HEK293T (cell line): ENCODE results near the gene KRT35.

Experiments used
- ARNT ChIP-seq: fragments of 450-650 bp; IDR thresholded peaks from 2 replicates; pipeline ENCODE4 v1.6.1; 2017; ENCODE audit warnings: mild to moderate bottlenecking
- BHLHE40 ChIP-seq: fragments of 450-650 bp; IDR thresholded peaks from 2 replicates; pipeline ENCODE4 v1.6.1; 2016; ENCODE audit warnings: mild to moderate bottlenecking, moderate library complexity, borderline replicate concordance
- ELF4 ChIP-seq: fragments of 450-650 bp; IDR thresholded peaks from 2 replicates; pipeline ENCODE4 v1.6.1; 2017; ENCODE audit warnings: antibody characterized with exemption
- FOXK2 ChIP-seq: fragments of 450-650 bp; IDR thresholded peaks from 2 replicates; pipeline ENCODE4 v1.6.1; 2016; ENCODE audit warnings: mild to moderate bottlenecking
- FOXM1 ChIP-seq: fragments of 450-650 bp; IDR thresholded peaks from 2 replicates; pipeline ENCODE4 v1.6.1; 2017; ENCODE audit warnings: mild to moderate bottlenecking, borderline replicate concordance
- L3MBTL2 ChIP-seq: fragments of 450-650 bp; conservative IDR thresholded peaks from 2 replicates; pipeline ENCODE4 v1.6.1; 2016; ENCODE audit warnings: mild to moderate bottlenecking
- LEF1 ChIP-seq: fragments of 450-650 bp; IDR thresholded peaks from 2 replicates; pipeline ENCODE4 v1.6.1; 2017; ENCODE audit warnings: mild to moderate bottlenecking, borderline replicate concordance
- NFRKB ChIP-seq: fragments of 450-650 bp; IDR thresholded peaks from 2 replicates; pipeline ENCODE4 v1.6.1; 2016; ENCODE audit warnings: mild to moderate bottlenecking, moderate library complexity
- PKNOX1 ChIP-seq: fragments of 450-650 bp; IDR thresholded peaks from 2 replicates; pipeline ENCODE4 v1.6.1; 2016
- SP1 ChIP-seq: fragments of 450-650 bp; IDR thresholded peaks from 2 replicates; pipeline ENCODE4 v1.6.1; 2017
- TARDBP ChIP-seq: fragments of 450-650 bp; IDR thresholded peaks from 2 replicates; pipeline ENCODE4 v1.6.1; 2016

GRCh38 chr17:41523225-41523593 is 42.3 kb upstream of the KRT35 start:
- TF ChIP-seq FOXM1 (no peak), LEF1 (no peak), PKNOX1 (no peak), SP1 (no peak), ELF4 (no peak), BHLHE40 (no peak), FOXK2 (no peak), TARDBP (no peak), NFRKB (no peak), ARNT (no peak), L3MBTL2 (no peak)
